IPS-18c (cell line): ENCODE results near the gene RAD51B.
"Not testable (repeated sequence)": the region's sequence is repeated elsewhere in the genome, so short reads cannot be mapped to it uniquely, and the experiment has no call there.

Source experiments
- H3K4me3 ChIP-seq: 2 replicates; pipeline ENCODE4 v1.7.0; 2013; ENCODE audit warnings: low read depth, mild to moderate bottlenecking, low read length, moderate library complexity; ENCODE audit not compliant: insufficient read depth
- H3K9me3 ChIP-seq: one replicate; pipeline ENCODE4 v1.6.1; 2013; ENCODE audit warnings: mild to moderate bottlenecking, low read length, moderate library complexity; ENCODE audit not compliant: control insufficient read depth, insufficient read depth

Gene RAD51B

DNA sequence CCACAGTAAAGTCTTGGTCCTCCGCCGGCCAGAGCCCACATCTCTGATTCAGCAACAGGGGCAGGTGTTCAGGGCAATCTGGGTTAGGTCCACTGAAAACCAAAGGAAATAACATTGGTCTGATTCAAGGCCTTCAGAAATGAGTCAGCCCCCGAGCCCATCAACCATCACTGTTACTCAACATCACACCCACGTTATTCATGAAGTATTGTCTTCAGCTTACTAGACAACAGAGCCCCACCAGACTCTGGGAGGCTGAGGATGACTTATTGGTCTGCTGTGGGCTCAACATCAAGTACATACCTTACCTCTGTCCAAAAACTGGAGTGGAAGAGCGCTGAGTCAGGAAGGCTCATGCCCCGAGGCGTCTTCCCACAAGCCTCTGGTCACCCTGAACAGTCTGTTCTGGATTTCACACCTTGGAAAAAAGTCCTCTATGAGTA lies 875.8 kb downstream of the RAD51B start:
- H3K9me3 ChIP-seq = no peaks in the 10 kb centered on the region
- H3K4me3 ChIP-seq = no peak overlapping the region

DNA sequence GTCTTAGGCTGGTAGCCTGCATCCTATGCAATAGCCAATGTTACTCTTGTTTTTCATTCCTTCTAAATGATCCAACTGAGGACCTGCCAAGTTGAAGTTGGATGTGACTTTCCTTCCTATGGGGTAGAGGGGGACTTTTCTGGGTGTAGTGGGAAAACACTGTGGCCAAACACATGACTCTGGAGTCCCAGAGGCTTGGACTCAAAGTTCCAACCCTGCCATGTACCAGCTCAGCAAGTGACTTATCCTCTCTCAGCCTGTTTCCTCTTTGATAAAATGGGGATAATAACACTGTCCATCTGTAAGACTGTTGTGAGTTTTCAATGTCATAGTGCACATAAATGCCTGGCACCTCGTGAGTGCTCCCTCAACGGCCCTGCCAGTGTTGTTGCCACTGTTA lies 876.3 kb downstream of the RAD51B start:
- H3K4me3 ChIP-seq = no peak overlapping the region
- no peaks in the 10 kb centered on the region for H3K9me3 ChIP-seq

DNA sequence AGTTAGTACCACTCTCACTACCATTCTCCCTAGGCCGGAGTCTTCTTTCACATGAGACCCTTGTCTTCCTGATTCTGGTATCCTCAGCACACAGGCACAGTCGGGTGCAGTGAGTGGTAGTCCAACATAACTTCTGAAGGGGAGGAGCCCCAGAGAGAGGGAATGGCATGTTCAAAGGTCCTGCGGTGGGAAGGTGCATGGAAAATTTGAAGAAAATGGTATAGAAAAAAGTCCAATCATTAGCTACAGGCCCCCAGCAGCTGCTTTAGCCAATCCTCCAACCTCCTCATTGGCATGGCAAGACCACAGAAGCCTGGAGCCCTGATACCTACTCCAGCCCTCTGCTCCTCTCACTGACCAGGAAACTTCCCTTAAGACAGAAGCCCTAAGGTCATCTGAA lies 876.7 kb downstream of the RAD51B start:
- H3K4me3 ChIP-seq = no peak overlapping the region

DNA sequence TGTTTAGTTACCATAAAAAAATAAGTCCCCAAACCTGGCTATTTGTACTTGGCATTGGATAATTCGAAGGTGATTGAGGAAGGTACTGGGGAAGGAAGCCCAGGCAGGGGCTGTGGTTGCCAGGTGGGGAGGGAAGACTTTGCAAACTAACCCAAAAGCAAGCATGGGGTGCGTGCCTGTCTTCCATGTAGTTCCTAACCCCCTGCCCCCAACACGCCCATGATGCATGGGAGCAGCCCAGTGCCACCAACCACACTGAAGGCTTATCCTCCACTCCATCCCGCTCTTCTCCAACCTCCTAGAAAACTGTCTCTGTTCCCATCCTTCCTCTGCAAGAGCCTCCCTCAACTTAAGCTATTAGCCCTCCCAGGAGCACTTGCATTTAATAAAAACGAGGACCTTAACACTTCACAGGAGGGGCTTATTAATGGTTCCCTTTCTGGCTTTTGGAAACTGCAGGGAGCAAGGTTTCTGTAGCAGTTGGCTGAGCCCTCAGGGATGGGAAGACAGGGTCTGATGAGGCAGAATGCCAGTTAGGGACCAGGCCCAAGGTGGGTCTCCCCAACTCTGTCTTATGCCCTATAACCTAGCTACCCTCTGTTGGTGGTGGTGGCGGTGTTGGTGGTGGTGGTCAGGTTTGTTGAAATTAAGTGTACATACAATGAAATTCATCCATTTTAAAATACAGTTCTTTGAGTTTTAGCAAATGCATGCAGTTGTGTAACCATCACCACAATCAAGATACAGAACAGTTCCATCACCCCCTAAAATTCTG lies 877.3 kb downstream of the RAD51B start:
- Histone ChIP-seq H3K9me3 (no peaks in the 10 kb centered on the region), H3K4me3 (no peak overlapping the region)

More for the DNA sequence above, 876.7 kb downstream of the RAD51B start:
- H3K9me3 ChIP-seq = no peaks in the 10 kb centered on the region

DNA sequence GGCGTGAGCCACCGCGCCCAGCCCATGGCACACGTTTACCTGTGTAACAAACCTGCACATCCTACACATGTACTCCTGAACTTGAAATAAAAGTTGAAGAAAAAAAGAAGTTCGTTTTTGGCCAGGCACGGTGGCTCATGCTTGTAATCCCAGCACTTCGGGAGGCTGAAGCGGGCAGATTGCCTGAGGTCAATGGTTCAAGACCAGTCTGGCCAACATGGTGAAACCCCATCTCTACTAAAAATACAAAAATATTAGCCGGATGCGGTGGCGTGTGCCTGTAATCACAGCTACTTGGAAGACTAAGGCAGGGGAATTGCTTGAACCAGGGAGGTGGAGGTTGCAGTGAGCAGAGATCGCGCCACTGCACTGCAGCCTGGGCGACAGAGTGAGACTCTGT lies 879.2 kb downstream of the RAD51B start:
- not testable (repeated sequence) for H3K4me3 ChIP-seq, H3K9me3 ChIP-seq

- Histone ChIP-seq H3K9me3 (no peaks in the 10 kb centered on the region), H3K4me3 (no peak overlapping the region)
Observed at GRCh38 chr14:68701001-68701741, 881.6 kb downstream of the RAD51B start.

GRCh38 chr14:68702135-68702534 lies 882.6 kb downstream of the RAD51B start:
- Histone ChIP-seq H3K4me3 (no peak overlapping the region), H3K9me3 (no peaks in the 10 kb centered on the region)

- Histone ChIP-seq H3K4me3 (no peak overlapping the region), H3K9me3 (no peaks in the 10 kb centered on the region)
Observed at GRCh38 chr14:68702578-68702977, 883.0 kb downstream of the RAD51B start.

- no peak overlapping the region for H3K4me3 ChIP-seq
- H3K9me3 ChIP-seq = no peaks in the 10 kb centered on the region
Observed at GRCh38 chr14:68703093-68703492, 883.5 kb downstream of the RAD51B start.

DNA sequence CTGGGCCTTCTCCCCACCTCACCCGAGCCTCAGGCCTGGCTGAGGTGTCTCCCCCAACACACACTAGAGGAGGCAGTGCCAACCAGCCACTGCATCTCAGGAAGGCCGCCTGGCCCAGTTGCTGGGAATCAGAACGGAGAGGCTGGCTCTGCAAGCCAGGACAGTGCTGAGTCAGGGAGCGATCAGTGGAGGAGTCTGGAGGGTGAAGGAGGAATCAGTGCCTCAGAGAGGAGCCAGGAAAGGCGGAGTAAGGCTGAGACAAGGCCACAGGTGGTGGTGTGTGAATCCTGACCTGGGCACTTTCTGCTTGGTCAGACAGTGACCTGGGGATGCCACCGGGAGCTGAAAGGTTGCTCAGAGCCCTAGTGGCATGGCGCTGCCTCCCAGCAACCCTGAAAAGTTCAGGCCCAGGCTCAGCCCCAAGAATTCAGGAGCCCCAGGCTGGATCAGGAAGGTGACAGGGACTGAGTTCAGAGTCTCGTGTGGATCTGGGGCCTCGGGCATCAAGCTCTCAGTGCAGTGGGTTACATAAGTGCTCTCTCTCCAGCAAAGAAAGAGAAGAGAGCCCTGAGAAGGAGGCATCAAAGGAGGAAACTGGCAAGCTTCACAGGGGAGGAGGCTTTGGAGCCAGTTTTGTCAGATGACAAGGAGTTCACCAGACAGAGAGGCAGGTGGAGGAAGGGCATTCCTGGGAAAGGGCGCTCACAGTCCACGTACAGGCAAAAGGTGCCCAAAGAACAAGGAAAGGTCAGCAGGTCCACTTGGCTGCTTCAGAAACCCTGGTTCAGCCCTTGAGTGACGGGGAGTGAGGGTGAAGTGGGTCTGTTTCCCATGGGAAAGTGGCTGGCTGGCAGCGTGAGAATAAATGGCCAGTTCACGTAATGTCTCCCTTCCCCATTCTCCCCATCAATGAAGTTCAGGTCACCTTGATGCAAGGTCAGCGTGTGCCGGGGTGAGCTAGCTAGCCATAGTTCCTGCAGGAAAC lies 885.4 kb downstream of the RAD51B start:
- Histone ChIP-seq H3K9me3 (no peaks in the 10 kb centered on the region), H3K4me3 (no peak overlapping the region)

GRCh38 chr14:68705741-68706283 lies 886.2 kb downstream of the RAD51B start:
- Histone ChIP-seq H3K9me3 (no peaks in the 10 kb centered on the region), H3K4me3 (no peak overlapping the region)

GRCh38 chr14:68707482-68707881 lies 887.9 kb downstream of the RAD51B start:
- Histone ChIP-seq H3K4me3 (no peak overlapping the region), H3K9me3 (no peaks in the 10 kb centered on the region)

- Histone ChIP-seq H3K4me3 (no peak overlapping the region), H3K9me3 (no peaks in the 10 kb centered on the region)
Observed at GRCh38 chr14:68708343-68708742, 888.8 kb downstream of the RAD51B start.

- H3K4me3 ChIP-seq = no peak overlapping the region
Observed at GRCh38 chr14:68709007-68709406, 889.4 kb downstream of the RAD51B start.

GRCh38 chr14:68710776-68711175 lies 891.2 kb downstream of the RAD51B start:
- H3K9me3 ChIP-seq = no peaks in the 10 kb centered on the region
- no peak overlapping the region for H3K4me3 ChIP-seq

More at GRCh38 chr14:68709007-68709406, 889.4 kb downstream of the RAD51B start:
- H3K9me3 ChIP-seq = no peaks in the 10 kb centered on the region

DNA sequence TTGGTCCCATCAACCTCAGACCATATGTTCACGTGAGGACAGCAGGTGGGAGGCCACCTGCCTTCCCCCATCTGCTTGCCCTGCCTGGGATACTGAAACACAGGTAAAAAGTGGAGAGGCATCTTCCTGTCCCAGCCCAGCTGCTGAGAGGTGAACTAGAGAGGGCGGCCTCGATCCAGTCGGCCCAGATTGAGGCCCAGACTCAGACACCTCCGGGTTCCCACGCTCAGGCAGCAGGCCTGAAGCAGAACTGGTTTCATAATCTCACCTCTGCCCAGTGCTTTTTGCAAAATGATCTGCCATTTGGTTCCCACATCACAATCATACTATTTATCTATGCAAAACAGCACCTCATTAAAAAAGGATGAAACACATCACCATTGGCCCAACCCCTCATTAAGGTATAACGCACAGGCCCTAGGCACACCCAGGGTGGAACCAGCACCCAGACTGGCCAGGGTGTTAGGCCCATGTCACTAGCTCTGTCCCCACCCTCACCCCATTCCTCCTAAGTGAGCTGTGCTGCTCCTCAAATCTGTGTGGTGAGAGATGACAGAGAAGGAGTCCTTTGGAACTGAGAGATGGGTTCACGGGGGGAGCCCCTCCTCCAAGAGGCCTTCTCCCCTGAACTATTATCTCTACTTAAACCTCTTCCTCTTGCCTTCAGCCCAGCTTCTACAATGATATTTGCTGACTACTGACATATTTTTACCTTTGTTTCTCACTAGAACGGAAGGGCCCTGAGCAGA lies 892.2 kb downstream of the RAD51B start:
- Histone ChIP-seq H3K4me3 (no peak overlapping the region), H3K9me3 (no peaks in the 10 kb centered on the region)
